NCI-H2081 treated with DMSO at 0.1 percent for 48 hours (cell line): ENCODE measurements around the gene COL11A2.

Source experiments
- DNase-seq: peaks from one replicate; lab custom pipeline; 2025; lab: John Stamatoyannopoulos, UW

Gene COL11A2

GRCh38 chr6:33206027-33206863, 14.0 kb upstream of the COL11A2 start:
- no peak for DNase-seq

DNA sequence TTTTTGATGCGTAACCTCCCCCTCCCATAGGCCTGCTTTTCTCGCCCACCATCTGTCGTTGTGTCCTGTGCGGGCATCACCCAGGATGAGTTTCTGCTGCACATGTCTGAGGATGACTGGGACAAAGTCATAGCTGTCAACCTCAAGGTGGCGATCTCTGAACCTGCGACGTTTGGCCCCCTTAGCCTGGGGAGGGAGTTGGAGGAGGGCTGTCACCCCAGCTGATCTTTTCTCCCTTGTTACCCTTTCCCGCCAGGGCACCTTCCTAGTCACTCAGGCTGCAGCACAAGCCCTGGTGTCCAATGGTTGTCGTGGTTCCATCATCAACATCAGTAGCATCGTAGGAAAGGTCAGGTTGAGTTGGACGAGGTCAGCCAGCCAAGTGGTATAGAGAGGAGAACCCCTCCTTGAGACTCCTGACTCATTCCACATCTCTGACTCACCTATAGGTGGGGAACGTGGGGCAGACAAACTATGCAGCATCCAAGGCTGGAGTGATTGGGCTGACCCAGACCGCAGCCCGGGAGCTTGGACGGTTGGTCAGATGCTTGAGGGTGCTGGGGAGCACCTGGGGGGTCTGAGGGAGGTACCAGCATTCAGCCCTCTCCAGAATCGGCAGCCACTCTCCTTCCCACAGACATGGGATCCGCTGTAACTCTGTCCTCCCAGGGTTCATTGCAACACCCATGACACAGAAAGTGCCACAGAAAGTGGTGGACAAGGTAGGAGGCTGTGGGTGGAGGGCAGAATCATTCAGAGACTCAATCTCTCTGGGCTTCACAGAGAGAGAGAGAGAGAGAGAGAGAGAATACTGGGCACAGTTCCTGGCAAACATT, 13.1 kb upstream of the COL11A2 start:
- DNase-seq = no peak

DNA sequence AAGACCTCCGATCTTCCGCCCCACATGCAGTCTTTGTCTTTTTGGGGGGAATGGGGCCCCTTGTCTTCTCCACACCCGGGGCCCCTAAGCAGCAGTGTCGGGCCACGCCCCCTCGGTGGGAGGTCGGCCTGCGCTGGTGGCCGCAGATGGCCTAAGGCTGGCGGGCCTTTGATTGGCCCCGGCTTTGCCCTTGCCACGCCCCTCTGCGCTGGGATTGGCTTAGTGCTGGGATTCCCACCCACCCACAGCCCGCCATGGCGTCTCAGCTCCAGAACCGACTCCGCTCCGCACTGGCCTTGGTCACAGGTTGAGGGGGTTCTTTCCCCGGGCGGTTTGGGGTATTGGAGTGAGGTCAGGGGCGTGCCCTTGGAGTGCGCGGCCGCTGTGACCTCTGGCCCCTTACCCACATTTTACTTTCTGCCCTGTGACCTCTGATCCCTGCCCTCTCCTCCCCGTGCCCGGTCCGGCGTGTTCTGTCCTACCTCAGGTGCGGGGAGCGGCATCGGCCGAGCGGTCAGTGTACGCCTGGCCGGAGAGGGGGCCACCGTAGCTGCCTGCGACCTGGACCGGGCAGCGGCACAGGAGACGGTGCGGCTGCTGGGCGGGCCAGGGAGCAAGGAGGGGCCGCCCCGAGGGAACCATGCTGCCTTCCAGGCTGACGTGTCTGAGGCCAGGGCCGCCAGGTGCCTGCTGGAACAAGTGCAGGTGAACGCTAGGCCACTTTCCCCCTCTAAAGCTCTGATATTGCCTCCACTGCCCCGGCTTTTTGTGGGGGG, 12.3 kb upstream of the COL11A2 start, which contains the start of gene HSD17B8:
Gene HSD17B8, plus strand, starts transcription at position 241 of the 776 bp plus-strand sequence. Its CDS starts 14 bp downstream, at position 255.
- peak; percentile 53 for DNase-seq

DNA sequence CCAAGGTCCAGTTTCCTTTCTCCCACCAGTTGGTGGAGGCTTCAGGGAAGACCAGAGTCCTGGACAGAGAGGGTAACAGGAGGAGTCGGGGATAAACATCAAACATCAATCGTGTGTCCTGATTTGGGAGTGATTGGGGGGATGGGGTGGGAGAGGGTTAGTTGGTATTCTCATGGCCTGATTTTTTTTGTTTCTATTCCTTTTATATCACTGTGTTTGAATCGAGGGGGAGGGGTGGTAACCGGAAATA, 11.8 kb upstream of the COL11A2 start:
- no peak for DNase-seq

DNA sequence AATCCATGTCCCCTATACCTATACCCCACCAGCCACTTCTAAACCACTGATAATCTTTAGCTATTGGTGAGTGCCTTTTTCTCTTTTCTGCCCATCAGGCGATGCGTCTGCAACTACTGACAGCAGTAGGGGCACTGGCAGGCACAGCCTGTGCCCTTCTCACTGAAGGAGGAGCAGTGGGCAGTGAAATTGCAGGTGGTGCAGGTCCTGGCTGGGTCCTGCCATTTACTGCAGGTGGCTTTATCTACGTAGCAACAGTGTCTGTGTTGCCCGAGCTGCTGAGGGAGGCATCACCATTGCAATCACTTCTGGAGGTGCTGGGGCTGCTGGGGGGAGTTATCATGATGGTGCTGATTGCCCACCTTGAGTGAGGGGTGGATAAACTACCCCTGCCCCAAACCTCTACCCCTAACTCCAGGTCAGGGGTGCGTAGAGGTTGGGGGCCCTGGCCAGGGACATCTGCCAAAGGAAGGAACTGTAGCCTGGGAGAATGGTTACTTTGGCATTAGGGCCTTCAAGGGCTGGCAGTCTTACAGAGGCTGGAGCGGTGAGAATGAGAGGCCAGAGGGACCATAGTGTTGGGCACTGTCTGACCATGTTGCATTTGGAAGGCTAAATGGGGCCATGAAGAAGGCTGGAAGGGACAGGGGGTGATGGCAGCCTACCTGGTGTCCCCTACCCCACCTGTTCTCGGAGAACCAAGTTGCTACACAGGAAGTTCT, 11.3 kb upstream of the COL11A2 start:
- no peak for DNase-seq

DNA sequence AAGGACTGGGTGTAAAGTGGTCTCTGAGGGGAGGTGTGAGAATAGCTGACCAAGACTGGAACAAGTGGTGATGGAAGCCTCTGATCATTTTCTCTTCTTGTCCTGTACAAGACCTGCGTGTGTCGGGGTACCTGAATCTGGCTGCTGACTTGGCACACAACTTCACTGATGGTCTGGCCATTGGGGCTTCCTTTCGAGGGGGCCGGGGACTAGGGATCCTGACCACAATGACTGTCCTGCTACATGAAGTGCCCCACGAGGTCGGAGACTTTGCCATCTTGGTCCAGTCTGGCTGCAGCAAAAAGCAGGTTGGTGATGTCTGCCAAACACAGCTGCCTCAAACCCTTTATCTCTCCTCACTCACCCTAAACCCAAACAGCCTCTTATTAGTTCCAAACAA, 10.5 kb upstream of the COL11A2 start:
- DNase-seq = no peak

- DNase-seq = no peak
Observed at GRCh38 chr6:33201935-33202334, 9.7 kb upstream of the COL11A2 start.

- DNase-seq = no peak
Observed at GRCh38 chr6:33201147-33201545, 8.9 kb upstream of the COL11A2 start.

GRCh38 chr6:33200219-33201146, 8.2 kb upstream of the COL11A2 start, which contains the start of the genes RXRB and SLC39A7:
Gene RXRB (minus strand): TSS chr6:33200665. CDS start chr6:33200476, 189 bp downstream.
Gene SLC39A7 (plus strand): TSS chr6:33200867. CDS start chr6:33201246, 379 bp downstream.
- peak; percentile 79 for DNase-seq

GRCh38 chr6:33199687-33200218, 7.5 kb upstream of the COL11A2 start:
- no peak for DNase-seq

DNA sequence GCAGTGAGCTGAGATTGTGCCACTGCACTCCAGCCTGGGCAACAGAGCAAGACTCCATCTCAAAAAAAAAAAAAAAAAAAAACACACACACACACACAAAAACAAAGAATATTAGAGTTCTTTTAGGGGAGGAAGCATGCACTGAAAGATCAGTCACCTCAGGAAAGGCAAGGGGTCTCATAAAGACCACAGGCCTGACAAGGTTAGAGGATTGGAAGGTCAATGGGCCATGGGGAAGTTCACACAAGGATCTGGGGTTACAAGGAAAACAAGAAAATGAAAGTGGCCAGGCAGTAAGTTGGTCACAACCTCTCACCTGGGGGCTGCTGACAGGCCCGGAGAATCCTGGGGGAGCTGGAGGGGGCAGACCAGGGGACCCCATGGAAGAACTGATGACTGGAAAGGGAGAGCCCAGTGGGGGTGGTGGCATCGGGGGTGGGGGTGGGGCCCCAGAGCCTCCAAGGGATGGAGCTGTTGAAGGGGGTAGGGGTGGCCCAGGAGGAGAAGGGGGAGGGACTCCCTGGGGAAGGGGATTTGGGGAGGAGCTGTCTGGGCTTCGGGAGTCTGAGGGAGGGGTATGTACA, 6.7 kb upstream of the COL11A2 start:
- no peak for DNase-seq

DNA sequence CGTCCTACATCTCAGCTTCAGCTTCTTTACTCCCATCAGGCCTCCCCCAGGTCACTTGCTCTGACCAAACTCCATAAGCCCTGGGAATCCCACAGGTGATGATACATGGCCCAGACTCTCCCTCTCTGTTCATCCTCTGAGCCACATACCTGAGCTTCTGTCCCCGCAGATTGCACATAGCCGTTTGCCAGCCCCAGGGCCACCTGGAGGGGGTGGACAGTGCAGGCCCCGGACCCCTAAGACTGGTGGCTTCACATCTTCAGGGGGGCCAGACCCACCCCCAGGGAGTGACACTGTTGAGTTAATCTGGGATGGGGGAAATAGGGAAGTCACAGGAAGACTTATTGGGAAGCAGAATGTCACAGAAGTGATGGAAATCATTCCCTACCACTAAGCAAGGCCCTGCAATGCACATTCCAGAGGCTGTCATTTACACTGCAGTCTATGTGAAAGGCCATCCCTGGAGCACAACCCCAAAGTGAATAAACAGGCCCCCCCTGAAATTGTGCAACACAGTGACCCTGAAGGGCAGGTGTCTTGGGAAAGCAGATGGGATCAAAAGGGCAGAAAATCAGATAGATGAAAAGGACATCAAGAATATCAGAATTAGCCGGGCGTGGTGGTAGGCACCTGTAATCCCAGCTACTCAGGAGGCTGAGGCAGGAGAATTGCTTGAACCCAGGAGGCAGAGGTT, 6.0 kb upstream of the COL11A2 start:
- no peak for DNase-seq

DNA sequence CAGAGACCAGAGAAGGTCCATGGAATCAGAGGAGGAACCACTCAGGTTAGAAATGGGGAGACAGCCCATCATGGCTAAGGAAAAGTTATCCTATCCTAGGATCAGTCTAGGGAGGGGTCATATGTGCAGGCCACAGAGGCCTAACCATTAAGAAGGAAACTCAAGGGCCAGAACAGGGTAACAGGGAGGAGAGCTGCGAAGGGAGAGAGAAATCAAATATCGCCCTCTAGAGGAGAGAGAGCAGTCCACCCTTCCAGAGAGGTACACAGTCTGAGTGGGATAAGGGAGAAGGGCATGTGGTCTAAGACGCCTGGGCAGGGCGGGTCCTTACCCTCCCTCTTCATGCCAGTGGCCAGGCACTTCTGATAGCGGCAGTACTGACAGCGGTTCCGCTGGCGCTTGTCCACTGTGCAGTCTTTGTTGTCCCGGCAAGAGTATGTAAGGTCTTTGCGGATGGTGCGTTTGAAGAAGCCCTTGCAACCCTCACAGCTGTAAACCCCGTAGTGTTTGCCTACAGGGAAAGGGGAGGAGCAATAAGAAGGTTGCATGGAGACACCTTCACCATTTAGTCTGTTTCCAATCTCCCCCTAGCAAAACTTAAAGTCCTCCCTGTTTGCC, 5.3 kb upstream of the COL11A2 start:
- DNase-seq = peak; percentile 40

GRCh38 chr6:33195304-33196165, 3.3 kb upstream of the COL11A2 start:
- no peak for DNase-seq

DNA sequence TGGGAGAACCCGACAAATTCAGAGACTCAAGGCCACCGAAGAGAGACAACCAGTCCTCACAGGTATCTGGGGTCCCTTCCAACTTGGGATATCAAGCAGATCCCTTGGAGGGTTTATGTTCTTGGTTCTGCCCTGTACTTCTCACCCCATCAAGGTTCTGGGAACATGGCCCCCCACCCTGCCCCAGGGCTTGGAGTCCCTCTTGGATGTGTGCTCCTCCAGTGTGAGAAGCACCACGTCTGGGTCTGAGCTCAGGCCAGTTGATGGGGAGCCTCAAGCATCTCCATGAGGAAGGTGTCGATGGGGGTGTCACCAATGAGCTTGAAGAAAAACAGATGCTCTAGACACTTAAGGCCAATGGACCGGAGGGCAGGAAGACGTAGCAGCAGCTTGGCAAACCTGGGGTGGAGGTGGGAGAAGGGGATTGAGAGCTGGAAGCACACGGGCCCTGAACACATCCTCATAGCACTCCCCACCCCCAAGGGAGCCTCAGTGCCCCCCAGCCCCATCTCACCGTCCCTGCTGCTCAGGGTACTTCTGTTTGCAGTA, 2.2 kb upstream of the COL11A2 start:
- DNase-seq = no peak

DNA sequence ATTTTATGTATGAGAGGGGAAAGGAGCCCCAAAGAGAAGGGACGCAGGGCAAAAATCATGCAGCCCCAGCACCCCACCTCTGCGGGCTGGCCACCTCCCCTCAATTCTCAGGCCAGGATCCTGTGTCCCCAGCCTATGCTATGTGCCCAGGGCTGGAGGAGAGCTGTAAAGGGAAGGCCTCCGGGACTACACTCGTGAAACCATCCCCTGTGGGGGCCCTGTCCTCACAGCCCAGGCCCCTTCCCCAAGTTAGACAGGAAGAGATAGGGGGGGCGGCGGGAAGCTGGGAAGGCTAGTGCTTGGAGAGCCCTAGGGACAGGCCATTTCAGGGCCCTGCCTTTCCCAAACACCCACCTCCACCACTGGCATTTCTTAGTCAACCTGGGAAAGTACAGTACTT, 1.4 kb upstream of the COL11A2 start:
- DNase-seq = no peak
